Peyer's patch (tissue), 4 donors: Measurements from ENCODE around the gene SERPINH1.

Source experiments
- CTCF ChIP-seq, 6 experiments: fragments of 450-650 bp in 4 of 6; fragments of 200-600 bp in 2 of 6; sonication (generic) in 1 of 6; IDR thresholded peaks; one replicate each; pipeline ENCODE4 v1.5.1; 2017 to 2019; ENCODE audit warnings: antibody characterized with exemption in 6 of 6, mild to moderate bottlenecking in 3 of 6, moderate library complexity in 1 of 6
- POLR2A ChIP-seq, 2 donors: fragments of 450-650 bp; IDR thresholded peaks; one replicate each; pipeline ENCODE4 v1.5.1; 2017; ENCODE audit warnings: antibody characterized with exemption in 2 of 2, mild to moderate bottlenecking in 2 of 2, moderate library complexity in 2 of 2

- TF ChIP-seq CTCF (IDR thresholded peaks at IDR 0.05) (no peak), POLR2A (IDR thresholded peaks at IDR 0.05) (no peak)
Observed at GRCh38 chr11:75571625-75572024, 9.6 kb downstream of the SERPINH1 start.
